ENCODE results near the gene ZNF423. TPM values are rescaled to one million over a fixed set of nuclear protein-coding genes. Genes with fewer than 3 reads are reported as not detected.
"Not testable (repeated sequence)": the region's sequence is repeated elsewhere in the genome, so short reads cannot be mapped to it uniquely, and the experiment has no call there.

Gene ZNF423
- total RNA-seq, 1 experiment from 2014 or later: not detected

DNA sequence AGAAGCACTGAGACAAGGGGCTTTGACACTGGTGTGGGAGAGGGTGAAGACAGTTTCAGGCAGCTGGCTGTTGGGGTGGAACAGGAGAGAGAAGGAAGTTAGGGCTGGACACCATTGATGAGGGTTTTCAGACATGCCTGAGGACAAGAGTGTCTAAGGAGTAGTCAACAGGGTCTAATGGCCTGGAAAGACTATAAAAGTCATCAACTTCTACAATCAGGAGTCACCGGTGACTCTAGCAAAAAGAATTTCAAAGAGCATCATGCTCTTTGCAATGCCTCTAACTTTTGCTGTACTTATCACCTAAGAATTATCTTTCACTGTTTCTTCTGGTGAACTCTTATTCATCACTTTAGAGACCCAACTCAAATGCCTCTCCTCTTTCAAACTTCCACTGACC is 268.4 kb downstream of the ZNF423 start:
- no peak for DNase-seq (ENCODE audit: low read depth)

DNA sequence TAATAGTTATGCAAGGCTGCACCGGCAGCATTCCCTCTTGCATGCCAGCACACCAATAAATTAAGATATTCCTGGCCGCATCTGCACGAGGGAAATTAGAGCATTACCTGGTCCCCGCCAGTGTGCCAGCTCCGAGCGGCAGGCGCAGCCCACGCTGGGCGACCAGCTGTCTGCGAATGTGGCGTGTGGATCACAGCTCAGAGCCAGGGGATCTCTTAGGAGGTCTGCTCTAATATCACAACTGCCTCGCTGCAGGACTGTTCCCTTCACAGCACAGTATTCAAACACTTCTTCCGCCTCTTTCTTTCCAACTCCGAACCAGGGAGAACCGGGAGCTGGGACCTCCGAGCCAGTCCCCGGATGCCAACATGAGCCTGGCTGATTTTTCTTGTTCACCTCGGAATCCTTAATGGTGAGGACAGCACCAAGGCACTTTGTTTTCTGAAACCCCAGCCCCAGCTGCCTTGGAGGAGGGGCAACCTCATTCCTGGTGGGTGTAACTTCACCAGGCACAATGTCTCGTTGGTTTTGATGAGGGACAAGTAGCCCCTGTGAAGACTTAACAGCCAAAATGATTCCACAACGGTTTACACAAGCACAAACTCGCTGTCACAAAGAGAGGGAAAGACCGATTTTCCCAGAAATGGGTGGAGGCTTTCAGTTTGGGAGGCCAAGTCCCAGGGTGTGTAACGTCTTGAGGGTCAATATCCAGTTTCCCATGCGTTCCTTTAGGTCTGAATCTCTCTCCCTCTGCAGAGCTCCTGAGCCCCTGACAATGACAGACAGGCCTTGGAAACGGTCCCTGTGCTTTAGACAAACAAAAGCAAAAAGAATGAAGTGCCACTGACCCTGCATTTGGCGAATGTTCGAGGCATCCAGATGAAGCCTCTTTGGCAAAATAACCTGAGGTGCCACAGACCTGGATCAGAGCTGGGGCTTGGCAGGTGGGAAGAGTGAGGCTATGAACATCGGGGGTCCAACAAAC is 269.2 kb downstream of the ZNF423 start:
- DNase-seq (ENCODE audit: low read depth): no peak

DNA sequence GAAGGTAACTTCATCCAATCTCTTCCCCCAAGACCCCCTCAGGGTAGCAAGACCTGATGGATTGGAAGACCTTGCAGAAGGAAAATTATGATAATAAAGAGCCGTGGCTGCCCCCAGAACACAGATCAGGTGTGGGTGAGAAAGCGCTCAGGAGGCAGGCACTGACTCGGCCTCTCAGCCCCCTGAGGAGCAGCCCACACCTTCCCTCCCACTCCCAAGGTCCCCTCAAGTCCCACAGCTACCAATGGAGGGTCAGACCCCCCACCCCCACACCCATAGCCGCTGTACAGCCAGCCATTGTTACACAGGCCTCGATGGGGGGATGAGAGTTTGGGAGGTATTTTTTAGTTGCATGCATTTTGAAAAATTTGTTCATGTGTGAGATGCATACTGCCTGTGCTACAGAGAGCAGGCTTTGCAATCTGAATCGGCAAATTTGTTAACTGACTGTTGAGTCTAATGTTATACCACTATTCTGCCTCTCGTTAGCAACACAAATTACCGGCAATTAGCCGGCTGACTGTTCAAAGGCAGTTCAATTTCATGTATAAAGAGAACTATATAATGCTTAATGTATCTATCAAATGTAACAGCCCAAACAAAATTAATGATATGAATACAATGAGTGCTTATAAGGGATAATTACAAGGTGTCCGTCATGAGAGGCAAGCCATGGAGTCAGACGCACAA is 270.6 kb downstream of the ZNF423 start:
- no peak for DNase-seq (ENCODE audit: low read depth)

DNA sequence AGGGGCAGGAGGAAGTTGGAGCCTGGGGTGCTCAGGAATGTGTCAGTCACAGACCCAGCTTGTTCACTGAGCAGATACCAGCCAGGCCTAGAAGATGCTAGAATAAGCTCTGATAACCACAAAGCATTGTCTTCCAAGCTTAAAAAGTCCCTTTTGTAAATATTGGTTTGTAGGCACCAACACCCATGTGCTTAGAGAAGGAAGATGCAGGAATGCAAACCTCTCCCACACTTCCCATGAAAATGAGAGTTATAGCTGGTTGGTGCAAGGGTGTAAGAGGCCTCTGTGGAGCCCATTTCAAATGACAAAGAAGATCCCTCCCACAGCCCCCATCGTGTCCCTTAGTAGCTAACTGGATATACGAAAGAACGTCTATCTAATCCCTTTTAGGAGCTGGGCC is 272.0 kb downstream of the ZNF423 start:
- DNase-seq (ENCODE audit: low read depth): no peak

DNA sequence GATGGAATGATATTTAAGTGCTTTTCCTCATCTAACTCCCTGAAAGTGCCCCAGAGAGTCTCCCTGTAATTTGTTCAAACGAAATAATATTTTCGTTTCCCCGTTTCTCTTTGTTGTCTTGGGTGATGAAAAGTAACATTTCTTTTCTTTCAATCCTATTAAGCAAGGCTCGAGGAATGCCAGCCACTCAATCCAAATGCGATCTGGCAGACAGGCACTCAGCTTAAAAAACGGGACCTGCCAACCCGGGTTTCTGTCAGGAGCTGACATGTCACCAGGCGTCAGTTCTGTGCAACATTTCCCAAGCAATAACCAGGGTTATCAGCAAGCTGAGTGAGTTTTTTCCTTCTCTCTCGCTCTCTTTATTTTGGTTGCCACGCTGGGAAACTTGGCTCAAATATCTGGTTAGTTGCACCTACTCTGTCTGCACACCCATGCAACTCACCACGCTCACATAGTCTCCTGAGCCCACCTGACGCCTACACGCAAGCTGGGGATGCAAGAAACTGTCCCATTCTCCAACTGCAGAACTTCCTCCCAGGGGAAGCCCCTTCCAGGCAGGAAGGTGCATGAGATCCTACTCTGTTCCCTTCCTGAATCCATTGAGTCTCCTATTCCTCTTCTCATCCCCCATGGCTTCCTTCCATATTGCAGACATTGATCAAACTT is 274.1 kb downstream of the ZNF423 start:
- no peak for DNase-seq (ENCODE audit: low read depth)

DNA sequence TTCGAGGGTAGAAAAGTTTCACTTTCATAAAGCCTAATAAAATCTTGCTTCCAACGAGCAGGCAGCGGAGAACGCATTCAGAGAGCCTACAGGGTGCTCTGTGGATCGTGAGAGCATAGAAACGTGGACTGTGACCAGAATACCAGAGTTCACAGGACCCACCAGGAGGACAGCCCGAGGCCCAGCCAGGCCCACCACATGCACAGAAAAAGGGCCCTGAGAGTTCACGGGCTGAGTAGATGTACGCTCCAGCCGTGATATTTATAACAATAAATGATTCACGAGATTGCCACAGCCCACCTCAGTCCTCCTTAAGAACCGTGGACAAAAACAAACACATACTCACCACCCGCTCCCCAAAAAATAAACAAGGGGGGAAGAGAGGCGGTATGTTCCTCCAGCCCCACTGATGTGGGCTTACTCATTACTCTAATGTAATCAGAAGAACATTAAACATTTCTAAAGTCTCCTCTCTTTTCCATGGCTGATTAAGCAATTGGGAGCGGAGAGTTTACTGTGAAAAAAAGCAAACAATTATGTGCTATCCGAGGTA is 275.1 kb downstream of the ZNF423 start:
- no peak for DNase-seq (ENCODE audit: low read depth)

DNA sequence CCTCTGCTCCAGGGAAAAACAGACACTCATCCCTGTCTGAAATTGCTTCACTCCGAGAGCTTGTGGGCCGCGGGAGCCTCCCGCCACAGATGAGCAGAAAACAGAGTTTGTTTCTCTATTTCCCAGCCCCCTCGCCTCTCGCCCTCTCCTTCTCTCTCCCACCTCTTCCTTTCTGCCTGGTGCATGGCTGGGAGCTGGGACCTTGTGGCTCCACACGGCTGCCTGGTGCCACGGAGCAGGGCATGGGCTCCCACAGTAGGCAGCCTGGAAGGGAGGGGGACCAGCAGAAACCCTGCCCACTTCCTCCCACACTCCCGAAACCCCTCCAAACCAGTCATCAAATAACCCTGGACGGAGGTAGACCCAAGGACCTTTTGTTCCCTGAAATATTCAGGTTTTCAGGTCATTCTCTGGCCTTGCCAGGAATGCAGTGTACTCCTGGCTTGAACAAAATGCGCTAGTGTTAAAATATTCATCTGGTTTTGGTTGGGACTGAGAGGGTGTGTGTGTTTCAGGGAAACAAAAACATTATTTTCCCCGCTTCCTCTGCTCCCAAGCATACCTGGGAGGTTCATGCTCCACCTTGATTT is 277.4 kb downstream of the ZNF423 start:
- no peak for DNase-seq (ENCODE audit: low read depth)

DNA sequence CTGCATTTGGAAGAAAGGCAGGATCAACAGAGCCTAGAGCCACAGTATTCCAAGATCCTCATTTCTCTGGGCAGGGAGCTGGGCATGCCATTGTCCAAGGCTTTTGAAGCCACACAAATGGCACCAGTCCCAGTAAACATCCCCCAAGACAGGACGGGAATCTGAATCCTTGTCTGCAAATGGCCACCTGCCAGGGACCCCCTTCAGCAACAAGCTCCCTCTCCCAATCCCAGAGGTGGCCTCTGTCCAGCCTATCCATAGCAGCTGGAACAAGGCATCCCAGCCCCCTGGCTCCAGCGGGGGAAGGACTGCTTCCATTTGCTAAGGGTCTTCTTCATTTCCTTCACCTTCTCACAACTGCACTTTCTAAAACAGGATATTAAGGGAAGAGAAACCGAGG is 277.9 kb downstream of the ZNF423 start:
- no peak for DNase-seq (ENCODE audit: low read depth)

DNA sequence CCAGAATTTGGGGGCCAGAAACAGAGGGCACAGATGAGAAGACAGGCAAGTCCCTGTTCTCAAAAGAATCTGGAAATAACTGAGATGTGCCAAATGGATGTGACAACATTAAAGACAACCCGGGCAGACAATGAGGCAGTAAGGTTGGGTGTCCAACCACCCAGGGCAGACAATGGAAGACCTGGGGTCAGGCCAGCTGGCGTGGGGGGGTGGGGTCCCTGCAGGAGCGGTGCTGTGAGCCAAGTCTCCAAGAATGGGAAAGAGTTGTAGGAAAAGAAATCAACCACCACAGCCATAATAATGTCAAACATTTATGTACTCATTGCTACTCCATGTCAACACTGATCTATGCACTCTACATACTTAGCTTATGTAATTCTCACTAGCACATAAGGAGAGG is 279.0 kb downstream of the ZNF423 start:
- no peak for DNase-seq (ENCODE audit: low read depth)

DNA sequence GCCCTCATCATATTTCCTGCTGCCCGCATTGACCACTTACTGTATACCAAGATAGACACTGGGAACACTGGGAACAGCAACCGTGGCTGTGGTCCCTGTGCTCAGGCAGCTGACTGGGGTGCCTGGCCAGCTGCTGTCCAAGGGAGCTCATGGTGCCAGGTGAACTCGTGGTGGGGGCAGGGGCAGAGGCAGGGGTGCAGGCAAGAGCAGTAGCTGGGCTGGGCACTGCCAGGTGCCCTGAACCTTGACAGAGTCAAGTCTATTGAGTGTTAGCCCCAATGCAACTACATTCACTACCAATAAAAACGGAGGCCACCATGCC is 279.8 kb downstream of the ZNF423 start:
- no peak for DNase-seq (ENCODE audit: low read depth)

DNA sequence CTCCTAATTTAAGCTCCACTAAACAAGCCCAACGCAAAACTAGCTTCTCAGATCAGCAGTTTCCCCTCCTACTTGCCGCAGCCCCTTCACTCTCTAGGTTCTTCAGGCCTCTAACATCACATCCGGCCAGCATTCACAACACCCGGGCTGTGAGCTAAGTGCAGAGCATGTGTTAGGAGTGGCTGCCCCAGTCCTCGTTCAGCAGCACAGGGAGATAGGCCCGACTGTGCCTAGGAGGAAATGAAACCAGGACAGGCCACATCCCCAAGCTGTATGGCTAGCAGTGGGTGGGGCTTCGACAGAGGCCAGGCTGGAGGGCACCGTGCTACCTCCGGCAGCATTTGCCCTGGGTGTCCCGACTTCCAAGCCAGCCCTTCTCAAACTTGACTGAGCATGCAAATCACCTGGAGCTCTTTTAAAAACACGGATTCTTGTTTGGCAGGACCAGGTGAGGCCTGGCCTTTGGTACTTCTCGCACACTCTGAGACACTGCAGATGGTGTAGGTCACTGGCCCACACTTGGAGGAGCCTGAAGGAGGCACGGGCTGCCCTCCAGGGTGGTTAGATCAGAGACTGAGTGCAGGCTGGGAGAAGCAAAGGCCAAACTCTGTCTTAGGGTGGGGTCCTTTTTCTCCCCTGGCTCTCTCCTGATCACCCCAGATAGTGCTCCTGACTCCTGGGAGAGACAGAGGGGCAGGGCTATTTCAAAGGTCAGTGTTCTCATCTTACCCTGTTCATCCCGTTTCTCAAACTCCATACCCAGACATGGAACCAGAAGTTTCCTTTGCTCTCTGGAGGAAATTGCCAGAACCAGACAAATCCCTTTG is 280.4 kb downstream of the ZNF423 start:
- DNase-seq (ENCODE audit: low read depth): no peak

DNA sequence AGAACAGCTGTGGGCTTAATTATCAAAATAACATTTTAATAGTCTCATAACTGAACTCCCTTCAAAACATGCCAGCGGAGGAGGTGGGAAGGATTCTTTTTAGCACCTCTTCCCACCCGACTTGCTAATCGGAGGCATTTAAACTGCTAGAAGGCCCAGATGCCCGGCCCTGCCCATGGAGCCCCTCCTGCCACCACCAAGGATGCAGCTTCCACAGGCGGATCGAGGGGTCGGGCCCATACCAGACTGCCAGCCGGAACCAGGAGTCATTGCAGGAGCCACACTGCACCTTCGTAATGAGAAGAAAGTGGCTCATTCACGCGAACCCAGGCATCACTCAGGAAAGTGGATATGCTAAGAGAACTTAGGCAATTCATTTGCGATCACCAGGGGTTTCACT is 281.1 kb downstream of the ZNF423 start:
- no peak for DNase-seq (ENCODE audit: low read depth)

DNA sequence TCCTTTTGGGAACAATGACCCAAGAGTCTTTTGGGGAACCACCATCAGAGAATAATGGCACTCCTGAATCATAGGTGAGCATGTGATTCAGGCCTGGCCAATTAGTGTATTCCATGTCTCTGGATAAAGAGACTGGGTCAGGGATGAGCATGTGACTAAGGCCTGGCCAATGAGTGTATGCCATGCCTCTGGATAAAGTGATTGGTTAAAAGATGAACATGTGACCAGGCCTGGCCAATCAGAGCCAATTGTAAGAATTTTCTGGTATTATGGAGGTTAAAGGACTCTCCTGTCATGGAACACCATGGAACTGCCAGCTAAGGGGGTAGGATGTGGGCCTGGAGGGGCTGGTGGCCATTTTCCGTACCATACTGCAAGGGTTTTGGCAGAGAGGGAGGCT is 288.0 kb downstream of the ZNF423 start:
- DNase-seq (ENCODE audit: low read depth): no peak

DNA sequence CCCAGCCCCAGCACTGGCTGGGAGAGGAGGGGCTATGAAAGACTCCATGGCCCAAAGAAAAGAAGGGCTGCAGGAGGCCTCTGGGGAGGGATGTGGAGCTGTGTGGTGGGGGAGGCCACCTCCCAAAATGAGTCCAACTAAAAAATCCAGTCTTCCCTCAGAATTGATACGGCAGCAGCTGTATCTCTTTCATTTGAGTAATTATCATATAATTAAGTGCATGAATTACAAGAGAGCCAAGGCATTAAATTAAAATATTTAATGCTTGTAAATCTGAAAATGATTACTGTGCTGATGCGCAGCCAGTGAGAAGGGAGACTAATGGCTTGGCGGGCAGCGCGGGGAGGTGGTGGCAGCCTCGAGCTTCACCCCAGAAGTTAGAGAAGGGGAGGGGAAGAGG is 289.5 kb downstream of the ZNF423 start:
- no peak for DNase-seq (ENCODE audit: low read depth)

DNA sequence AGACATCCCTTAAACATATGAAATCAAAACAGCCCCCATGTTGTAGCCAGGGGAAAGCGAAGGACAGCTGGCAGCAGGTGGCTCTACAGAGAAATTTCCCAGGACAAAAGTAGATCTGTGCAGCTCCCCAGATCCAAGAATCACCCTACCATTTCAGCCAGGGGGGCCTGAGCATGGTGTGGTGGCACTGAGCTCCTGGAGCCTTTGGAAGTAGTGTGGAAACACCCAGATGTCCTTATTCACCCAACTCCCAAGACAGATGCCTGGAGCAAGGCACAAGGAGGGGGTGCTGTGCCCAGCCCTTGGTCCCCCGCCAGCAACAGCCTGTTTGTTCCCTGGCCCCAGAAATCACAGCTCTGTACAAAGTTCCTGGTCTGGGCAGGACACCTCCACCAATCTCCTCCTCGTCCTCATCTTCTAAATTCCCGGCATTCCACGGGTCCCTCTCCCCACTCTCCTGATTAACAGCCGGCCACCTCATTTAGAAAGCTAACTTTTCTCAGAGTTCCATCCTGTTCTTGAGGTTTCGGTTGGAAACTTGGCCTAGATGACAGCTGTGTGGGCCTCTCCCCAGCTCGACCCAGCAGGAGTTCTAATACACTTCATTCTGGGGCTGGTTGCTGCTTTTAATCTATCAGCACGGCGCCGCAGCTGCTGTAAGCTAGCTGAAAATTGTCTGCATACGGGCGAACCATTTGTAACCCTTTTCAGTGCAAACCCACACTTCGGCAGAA is 291.2 kb downstream of the ZNF423 start:
- no peak for DNase-seq (ENCODE audit: low read depth)

DNA sequence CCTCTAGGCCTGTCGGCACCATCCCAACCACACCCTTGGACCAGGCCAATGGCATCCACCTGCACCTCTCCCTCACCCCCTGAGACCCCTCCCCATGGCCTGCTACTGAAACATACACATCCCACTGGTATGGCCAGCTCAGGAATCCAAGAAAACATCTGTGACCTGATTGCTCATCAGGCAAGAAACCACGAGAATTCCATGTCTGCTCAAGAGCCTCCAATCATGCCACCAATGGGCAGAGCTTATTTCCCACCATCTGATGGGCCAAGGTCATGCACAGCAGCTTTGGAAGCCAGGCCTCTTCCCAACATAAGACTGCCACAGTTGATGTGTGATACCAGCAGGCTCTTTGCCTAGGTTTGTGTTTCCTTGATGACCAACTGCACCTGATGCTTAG is 292.2 kb downstream of the ZNF423 start:
- DNase-seq (ENCODE audit: low read depth): no peak

DNA sequence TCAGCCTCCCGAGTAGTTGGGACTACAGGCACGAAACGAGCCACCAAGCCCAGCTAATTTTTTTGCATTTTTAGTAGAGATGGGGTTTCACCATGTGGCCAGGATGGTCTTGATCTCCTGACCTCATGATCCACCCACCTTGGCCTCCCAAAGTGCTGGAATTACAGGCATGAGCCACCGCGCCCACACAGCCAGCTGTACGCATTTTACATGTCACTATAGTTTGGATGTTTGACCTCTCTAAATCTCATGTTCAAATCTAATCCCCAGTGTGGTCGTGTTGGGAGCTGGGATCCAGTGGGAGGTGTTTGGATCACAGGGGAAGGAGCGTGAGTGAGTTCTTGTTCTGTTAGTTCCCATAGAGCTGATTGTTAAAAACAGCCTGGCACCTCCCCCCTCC is 293.0 kb downstream of the ZNF423 start:
- DNase-seq (ENCODE audit: low read depth): not testable (repeated sequence)

DNA sequence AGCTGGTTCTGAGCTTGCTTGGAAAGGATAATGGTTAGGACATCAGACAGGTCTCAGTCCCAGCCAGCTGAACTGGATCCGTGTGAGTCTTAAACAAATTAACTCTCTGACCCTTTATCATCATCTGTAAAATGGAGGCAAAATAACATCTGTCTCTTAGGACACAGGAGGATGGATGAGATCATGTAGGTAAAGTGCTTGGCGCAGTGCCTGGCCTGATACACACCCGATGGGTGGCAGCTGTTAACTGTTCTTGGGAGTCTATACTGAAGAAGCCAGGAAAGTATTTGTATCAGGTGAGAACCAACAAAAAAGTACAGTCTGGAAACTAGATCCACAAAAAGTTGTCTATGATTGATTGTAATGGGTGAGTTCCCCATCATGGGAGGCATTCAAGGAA is 293.7 kb downstream of the ZNF423 start:
- no peak for DNase-seq (ENCODE audit: low read depth)

DNA sequence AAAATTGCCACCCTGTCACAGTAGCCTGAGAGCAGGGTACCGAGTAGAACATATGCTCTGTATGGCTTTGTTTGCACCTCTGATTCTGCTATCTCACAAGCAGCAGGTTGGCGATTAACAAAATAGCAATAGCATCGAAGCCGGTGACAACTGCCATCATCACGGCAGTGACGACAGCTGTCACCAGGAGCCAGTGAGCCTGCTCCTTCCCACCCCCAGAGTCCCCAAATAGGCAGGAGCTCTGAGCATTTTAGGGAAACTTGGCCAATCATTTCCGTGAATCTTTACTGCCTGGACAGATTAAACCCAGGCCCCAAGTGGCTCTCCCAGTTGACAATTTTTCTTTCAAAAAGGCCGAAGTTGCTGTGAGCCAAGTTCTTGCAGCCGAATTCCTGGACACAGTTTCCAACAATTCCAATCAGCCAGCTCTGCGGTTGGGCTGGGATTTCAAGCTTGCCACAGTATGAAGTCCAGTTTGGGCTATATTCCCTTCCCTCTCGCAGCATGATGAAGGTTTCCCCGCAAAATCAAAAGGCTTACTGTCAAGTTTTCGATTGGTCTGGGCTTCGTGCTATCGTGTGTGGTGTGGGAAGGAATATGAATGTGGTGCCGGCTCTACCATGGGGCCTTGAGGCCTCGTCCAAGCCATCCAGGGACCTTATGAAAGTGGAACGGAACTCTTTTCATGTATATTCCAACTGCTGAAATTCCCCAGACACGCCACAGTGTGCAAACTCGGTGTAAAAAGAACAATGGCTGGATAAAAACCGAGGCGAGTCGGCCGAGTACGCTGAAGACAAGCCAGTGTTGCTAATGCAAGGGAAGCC is 295.7 kb downstream of the ZNF423 start:
- DNase-seq (ENCODE audit: low read depth): no peak
